Measurements from ENCODE around the gene SEPTIN14. TPM values are rescaled to one million over a fixed set of nuclear protein-coding genes. Genes with fewer than 3 reads are reported as not detected.
"Not testable (repeated sequence)": the region's sequence is repeated elsewhere in the genome, so short reads cannot be mapped to it uniquely, and the experiment has no call there.

SEPTIN14 gene
- total RNA-seq, 1 experiment from 2014 or later: not detected

DNA sequence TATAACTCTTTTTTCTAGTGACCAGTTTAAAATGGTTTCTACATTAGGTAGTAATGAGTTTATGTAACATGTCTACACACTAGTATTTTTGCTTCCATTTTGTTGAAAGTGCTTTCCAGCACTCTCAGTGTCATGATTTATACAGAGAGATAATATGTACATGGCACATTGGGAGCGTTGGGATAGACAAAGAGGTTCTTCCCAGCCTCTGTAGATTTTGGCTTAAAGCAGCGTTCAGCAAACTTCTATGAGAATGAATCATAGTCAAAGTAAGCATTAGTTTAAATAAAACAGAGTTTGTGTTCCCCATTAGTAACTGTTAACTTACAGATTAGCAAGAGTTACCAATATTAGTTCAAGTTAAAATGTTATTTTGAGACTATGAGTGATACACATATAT lies 43.9 kb downstream of the SEPTIN14 start:
- Histone ChIP-seq H4K91ac (ENCODE audit: insufficient read length, low read depth, low read length) (no peak overlapping the region), H3K27me3 (ENCODE audit: insufficient read depth, low read length) (no peaks in the 10 kb centered on the region), H3K56ac (ENCODE audit: insufficient read length, low read depth, low read length) (no peak overlapping the region), H3K9ac (ENCODE audit: extremely low read depth, insufficient read length, low read length) (no peak overlapping the region), H2BK12ac (ENCODE audit: insufficient read length, low read depth, low read length) (no peak overlapping the region), H3K27ac (ENCODE audit: insufficient read length, low read depth, low read length) (no peak overlapping the region), H2AK5ac (ENCODE audit: insufficient read length, low read length) (no peak overlapping the region), H3T11ph (ENCODE audit: low read length) (no peak overlapping the region), H4K5ac (ENCODE audit: insufficient read length, low read depth, low read length) (no peak overlapping the region), H3K4ac (ENCODE audit: low read depth, low read length) (no peak overlapping the region), H2BK20ac (ENCODE audit: low read depth, low read length, poor library complexity, severe bottlenecking) (no peak overlapping the region), H3K4me2 (ENCODE audit: insufficient read depth, insufficient read length, low read length) (no peak overlapping the region), H4K20me1 (ENCODE audit: control insufficient read depth, insufficient read depth, insufficient read length) (no peaks in the 10 kb centered on the region), H3K4me1 (ENCODE audit: insufficient read depth, low read length) (no peaks in the 10 kb centered on the region), H3K23ac (ENCODE audit: insufficient read length, low read depth, low read length) (no peak overlapping the region), H3K79me2 (ENCODE audit: insufficient read depth, low read length) (no peaks in the 10 kb centered on the region), H2BK120ac (ENCODE audit: low read depth, low read length, poor library complexity, severe bottlenecking) (no peak overlapping the region), H3K23me2 (ENCODE audit: insufficient read length, low read depth, low read length, poor library complexity, severe bottlenecking) (no peaks in the 10 kb centered on the region), H3K9me3 (ENCODE audit: control insufficient read depth, low read depth, low read length) (peaks cover 28% of the 10 kb centered on the region), H3K79me1 (ENCODE audit: insufficient read depth, low read depth, low read length, poor library complexity, severe bottlenecking) (no peaks in the 10 kb centered on the region), H2AFZ (ENCODE audit: low read length) (no peak overlapping the region), H4K8ac (replicated peaks; ENCODE audit: insufficient read length, low read depth, low read length) (no peak overlapping the region), H3K18ac (ENCODE audit: insufficient read length, low read depth, low read length) (no peak overlapping the region), H2BK15ac (ENCODE audit: low read depth, low read length) (no peak overlapping the region), H3K14ac (ENCODE audit: insufficient read depth, low read length) (no peak overlapping the region), H2BK5ac (ENCODE audit: insufficient read length, low read length) (no peak overlapping the region)
- H3K27ac Mint-ChIP-seq: no peak overlapping the region
- peaks cover 81% of the 10 kb centered on the region in 2 experiments for H3K9me3 Mint-ChIP-seq
- no peaks in the 10 kb centered on the region for H3K4me1 Mint-ChIP-seq
- DNase-seq: no peak
- TF ChIP-seq, protein P1, sequence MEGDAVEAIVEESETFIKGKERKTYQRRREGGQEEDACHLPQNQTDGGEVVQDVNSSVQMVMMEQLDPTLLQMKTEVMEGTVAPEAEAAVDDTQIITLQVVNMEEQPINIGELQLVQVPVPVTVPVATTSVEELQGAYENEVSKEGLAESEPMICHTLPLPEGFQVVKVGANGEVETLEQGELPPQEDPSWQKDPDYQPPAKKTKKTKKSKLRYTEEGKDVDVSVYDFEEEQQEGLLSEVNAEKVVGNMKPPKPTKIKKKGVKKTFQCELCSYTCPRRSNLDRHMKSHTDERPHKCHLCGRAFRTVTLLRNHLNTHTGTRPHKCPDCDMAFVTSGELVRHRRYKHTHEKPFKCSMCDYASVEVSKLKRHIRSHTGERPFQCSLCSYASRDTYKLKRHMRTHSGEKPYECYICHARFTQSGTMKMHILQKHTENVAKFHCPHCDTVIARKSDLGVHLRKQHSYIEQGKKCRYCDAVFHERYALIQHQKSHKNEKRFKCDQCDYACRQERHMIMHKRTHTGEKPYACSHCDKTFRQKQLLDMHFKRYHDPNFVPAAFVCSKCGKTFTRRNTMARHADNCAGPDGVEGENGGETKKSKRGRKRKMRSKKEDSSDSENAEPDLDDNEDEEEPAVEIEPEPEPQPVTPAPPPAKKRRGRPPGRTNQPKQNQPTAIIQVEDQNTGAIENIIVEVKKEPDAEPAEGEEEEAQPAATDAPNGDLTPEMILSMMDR (conservative IDR thresholded peaks at IDR 0.05): no peak
- no CpG with 5 or more reads among the region's 2 CpGs for WGBS (ENCODE audit: extremely low coverage, insufficient read length, low lambda C conversion rate)
- H3K4me3 Mint-ChIP-seq: no peak overlapping the region
- peaks cover 4% of the 10 kb centered on the region; the same call in 1 of the 2 replicates for H3K27me3 Mint-ChIP-seq (ENCODE audit: low read depth)
- H3K36me3 Mint-ChIP-seq (ENCODE audit: insufficient read depth in 1 of 3, low read depth in 3 of 3): peaks cover 4 to 30% (median 5%) of the 10 kb centered on the region in 3 experiments; a peak in 5 of 7 replicates

DNA sequence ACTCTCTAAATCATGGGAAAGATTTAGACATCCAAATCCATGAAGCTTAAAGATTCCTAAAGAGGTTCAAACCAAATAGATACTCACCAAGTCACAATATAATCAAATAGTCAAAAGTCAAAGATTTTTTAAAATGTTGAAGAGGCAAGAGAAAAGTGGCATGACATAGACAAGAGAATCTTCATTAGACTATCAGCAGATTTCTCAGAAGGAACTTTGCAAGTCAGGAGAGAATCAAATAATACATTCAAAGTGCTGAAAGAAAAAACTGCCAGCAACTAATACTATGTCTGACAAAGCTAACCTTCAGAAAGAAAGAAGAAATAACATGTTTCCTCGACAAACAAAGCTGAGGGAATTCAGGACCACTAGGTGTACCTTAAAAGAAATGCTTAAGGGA lies 65.3 kb downstream of the SEPTIN14 start:
- not testable (repeated sequence) for H2AK5ac ChIP-seq (ENCODE audit: insufficient read length, low read length); H3K23ac ChIP-seq (ENCODE audit: insufficient read length, low read depth, low read length); DNase-seq; H2BK15ac ChIP-seq (ENCODE audit: low read depth, low read length); H3K4me3 Mint-ChIP-seq; H3K14ac ChIP-seq (ENCODE audit: insufficient read depth, low read length); H3K27me3 ChIP-seq (ENCODE audit: insufficient read depth, low read length); H3K4me2 ChIP-seq (ENCODE audit: insufficient read depth, insufficient read length, low read length); H3K56ac ChIP-seq (ENCODE audit: insufficient read length, low read depth, low read length); H3K79me2 ChIP-seq (ENCODE audit: insufficient read depth, low read length); H2BK120ac ChIP-seq (ENCODE audit: low read depth, low read length, poor library complexity, severe bottlenecking); H3K4ac ChIP-seq (ENCODE audit: low read depth, low read length); H3K4me1 Mint-ChIP-seq; H4K8ac ChIP-seq (replicated peaks; ENCODE audit: insufficient read length, low read depth, low read length); H2BK12ac ChIP-seq (ENCODE audit: insufficient read length, low read depth, low read length); H3K4me1 ChIP-seq (ENCODE audit: insufficient read depth, low read length); H3K18ac ChIP-seq (ENCODE audit: insufficient read length, low read depth, low read length); H3K9ac ChIP-seq (ENCODE audit: extremely low read depth, insufficient read length, low read length); H3K27ac Mint-ChIP-seq; H3K27ac ChIP-seq (ENCODE audit: insufficient read length, low read depth, low read length); H3T11ph ChIP-seq (ENCODE audit: low read length); H2AFZ ChIP-seq (ENCODE audit: low read length); H2BK5ac ChIP-seq (ENCODE audit: insufficient read length, low read length); H4K20me1 ChIP-seq (ENCODE audit: control insufficient read depth, insufficient read depth, insufficient read length); H3K23me2 ChIP-seq (ENCODE audit: insufficient read length, low read depth, low read length, poor library complexity, severe bottlenecking); H4K5ac ChIP-seq (ENCODE audit: insufficient read length, low read depth, low read length); H3K27me3 Mint-ChIP-seq (ENCODE audit: low read depth); H4K91ac ChIP-seq (ENCODE audit: insufficient read length, low read depth, low read length); H3K79me1 ChIP-seq (ENCODE audit: insufficient read depth, low read depth, low read length, poor library complexity, severe bottlenecking); H2BK20ac ChIP-seq (ENCODE audit: low read depth, low read length, poor library complexity, severe bottlenecking)
- Mint-ChIP-seq H3K36me3 (ENCODE audit: insufficient read depth in 1 of 3, low read depth in 3 of 3) (peaks cover 0 to 13% (median 4%) of the 10 kb centered on the region in 3 experiments; a peak in 4 of 7 replicates), H3K9me3 (peaks cover 72 to 90% of the 10 kb centered on the region in 2 experiments)
- H3K9me3 ChIP-seq (ENCODE audit: control insufficient read depth, low read depth, low read length): peaks cover 11% of the 10 kb centered on the region
- no CpG with 5 or more reads among the region's 1 CpG for WGBS (ENCODE audit: extremely low coverage, insufficient read length, low lambda C conversion rate)
